SH-SY5Y (cell line): Measurements from ENCODE around the gene NCOA1.

Experiments used
- GATA2 ChIP-seq: IDR thresholded peaks from 2 replicates; pipeline ENCODE4 v1.6.1; 2011; ENCODE audit warnings: mild to moderate bottlenecking, low read depth, low read length
- GATA3 ChIP-seq: IDR thresholded peaks from 2 replicates; pipeline ENCODE4 v1.6.1; 2011; ENCODE audit warnings: low read depth, mild to moderate bottlenecking, low read length, moderate library complexity

- no peak for TF ChIP-seq GATA2
- TF ChIP-seq GATA3, result no peak
These were observed 323.5 kb downstream of the NCOA1 start for GRCh38 chr2:24814516-24814915.
